GM18498 (cell line): Measurements from ENCODE around the gene CRYBA4.
A peak's percentile ranks its signal among the peaks of the same experiment; 100 is the strongest.

Experiments
- ATAC-seq: cut with Tn5 transposase; IDR thresholded peaks from one replicate; pipeline ENCODE4 v1.9.1; 2021; ENCODE audit warnings: mild to moderate bottlenecking, moderate library complexity; ENCODE audit not compliant: unreplicated experiment

Gene CRYBA4

GRCh38 chr22:26621663-26622062 is at the start of gene CRYBA4:
Gene CRYBA4 (plus strand): TSS chr22:26621963. CDS start chr22:26622597, 634 bp downstream.
- ATAC-seq, result no peak

GRCh38 chr22:26573026-26573662 is 48.6 kb upstream of the CRYBA4 start:
- no peak for ATAC-seq

- ATAC-seq, result no peak
Measured at GRCh38 chr22:26574001-26574723, 47.6 kb upstream of the CRYBA4 start.

GRCh38 chr22:26576026-26576680 is 45.6 kb upstream of the CRYBA4 start:
- no peak for ATAC-seq

- no peak for ATAC-seq
Measured at GRCh38 chr22:26577081-26577480, 44.7 kb upstream of the CRYBA4 start.

GRCh38 chr22:26579331-26579886 is 42.4 kb upstream of the CRYBA4 start:
- ATAC-seq, result peak; percentile 90

- ATAC-seq, result no peak
Measured at GRCh38 chr22:26580240-26580962, 41.4 kb upstream of the CRYBA4 start.

- no peak for ATAC-seq
Measured at GRCh38 chr22:26581026-26581425, 40.7 kb upstream of the CRYBA4 start.

GRCh38 chr22:26581633-26582168 is 40.1 kb upstream of the CRYBA4 start:
- ATAC-seq, result no peak

GRCh38 chr22:26584010-26584409 is 37.8 kb upstream of the CRYBA4 start:
- no peak for ATAC-seq

- ATAC-seq, result no peak
Measured at GRCh38 chr22:26585104-26585790, 36.5 kb upstream of the CRYBA4 start.

- ATAC-seq, result no peak
Measured at GRCh38 chr22:26586556-26587325, 35.0 kb upstream of the CRYBA4 start.

- ATAC-seq, result no peak
Measured at GRCh38 chr22:26587991-26588613, 33.7 kb upstream of the CRYBA4 start.

GRCh38 chr22:26588729-26589366 is 32.9 kb upstream of the CRYBA4 start:
- ATAC-seq, result no peak

- ATAC-seq, result peak; percentile 17
Measured at GRCh38 chr22:26589367-26589844, 32.4 kb upstream of the CRYBA4 start.

- ATAC-seq, result peak; percentile 80
Measured at GRCh38 chr22:26589845-26590736, 31.7 kb upstream of the CRYBA4 start, which contains the start of gene TPST2. Gene TPST2 (minus strand): TSS chr22:26590132. CDS start chr22:26541630, 48,502 bp downstream.

- ATAC-seq, result peak; percentile 63
Measured at GRCh38 chr22:26592421-26592891, 29.3 kb upstream of the CRYBA4 start.
